RWPE1 (cell line): ENCODE results near the gene EPS15.

Experiments used
- CTCF ChIA-PET: fragments of 350-600 bp; sonication (Branson Sonifier 250); formaldehyde crosslinking; extraction: SDS; loops from one replicate; lab custom pipeline; 2021; lab: Yijun Ruan, JAX
- POLR2A ChIA-PET: fragments of 400-600 bp; formaldehyde crosslinking; extraction: SDS; loops from one replicate; lab custom pipeline; 2020; ENCODE audit warnings: antibody characterized with exemption; ENCODE audit not compliant: low non-redundant PET; lab: Yijun Ruan, JAX
- DNase-seq: peaks from one replicate; pipeline ENCODE4 v3.0.0; 2012; ENCODE audit warnings: low spot score
- H3K27ac ChIP-seq: fragments of 450-650 bp; 2 replicates; pipeline ENCODE4 v1.5.1; 2017
- CTCF ChIP-seq: fragments of 450-650 bp; conservative IDR thresholded peaks from 2 replicates; pipeline ENCODE4 v1.5.1; 2017; ENCODE audit warnings: low read depth, mild to moderate bottlenecking

Gene EPS15

GRCh38 chr1:51557168-51557567 lies 38.1 kb upstream of the EPS15 start:
- POLR2A ChIA-PET: no interaction called here
- DNase-seq: no peak
- H3K27ac ChIP-seq: no peak overlapping the region
- CTCF ChIA-PET: no interaction called here
- TF ChIP-seq CTCF: no peak

GRCh38 chr1:51555866-51556619 lies 37.0 kb upstream of the EPS15 start:
- ChIA-PET POLR2A (no interaction called here), CTCF (no interaction called here)
- no peak overlapping the region for H3K27ac ChIP-seq
- DNase-seq: no peak
- TF ChIP-seq CTCF: no peak

- ChIA-PET POLR2A (no interaction called here), CTCF (interaction anchor here (1.0 kb wide), 1 partner anchor 183 kb away, joined by 3 read pairs; no protein-coding TSS in a partner anchor)
- no peak overlapping the region for H3K27ac ChIP-seq
- no peak for DNase-seq
- no peak for TF ChIP-seq CTCF
Measured at GRCh38 chr1:51553911-51554310, 34.8 kb upstream of the EPS15 start.

- DNase-seq: no peak
- ChIA-PET POLR2A (no interaction called here), CTCF (interaction anchor here (0.7 kb wide), 1 partner anchor 108 kb away, joined by 6 read pairs; no protein-coding TSS in a partner anchor)
- no peak overlapping the region for H3K27ac ChIP-seq
- TF ChIP-seq CTCF: no peak
Measured at GRCh38 chr1:51552929-51553807, 34.1 kb upstream of the EPS15 start.

DNA sequence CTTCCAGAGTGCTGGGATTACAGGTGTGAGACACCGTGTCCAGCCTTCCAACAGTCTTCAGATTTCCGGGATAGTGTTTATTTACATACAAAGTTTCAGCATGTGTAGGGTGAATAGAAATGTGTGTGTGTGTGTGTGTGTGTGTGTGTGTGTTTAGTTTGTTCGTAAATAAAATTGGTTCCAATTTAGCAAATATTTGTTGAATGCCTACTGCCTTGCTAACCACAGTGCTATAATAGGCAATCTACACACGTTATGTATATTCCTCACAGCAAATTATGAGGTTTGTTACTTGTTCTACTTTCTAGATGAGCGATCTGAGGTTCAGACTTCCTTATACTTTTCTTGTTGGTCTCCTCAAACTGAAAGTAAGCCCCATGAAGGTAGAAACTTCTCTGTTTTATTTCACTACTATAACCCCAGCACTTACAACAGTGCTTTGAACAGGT lies 32.8 kb upstream of the EPS15 start:
- POLR2A ChIA-PET: no interaction called here
- CTCF ChIA-PET: interaction anchor here (0.7 kb wide), 1 partner anchor 48 kb away, joined by 3 read pairs; no protein-coding TSS in a partner anchor
- no peak for TF ChIP-seq CTCF
- H3K27ac ChIP-seq: no peak overlapping the region
- no peak for DNase-seq

GRCh38 chr1:51551081-51551480 lies 32.0 kb upstream of the EPS15 start:
- ChIA-PET CTCF (no interaction called here), POLR2A (no interaction called here)
- no peak overlapping the region for H3K27ac ChIP-seq
- DNase-seq: no peak
- TF ChIP-seq CTCF: no peak
